Nucleus accumbens (tissue), 56 donors: ENCODE results near the gene ACTR10.
"Not testable (repeated sequence)": the region's sequence is repeated elsewhere in the genome, so short reads cannot be mapped to it uniquely, and the experiment has no call there.

Experiments used
- DNase-seq, 56 donors: peaks; one replicate each; lab custom pipeline; 2025; lab: John Stamatoyannopoulos, UW

ACTR10 gene

DNA sequence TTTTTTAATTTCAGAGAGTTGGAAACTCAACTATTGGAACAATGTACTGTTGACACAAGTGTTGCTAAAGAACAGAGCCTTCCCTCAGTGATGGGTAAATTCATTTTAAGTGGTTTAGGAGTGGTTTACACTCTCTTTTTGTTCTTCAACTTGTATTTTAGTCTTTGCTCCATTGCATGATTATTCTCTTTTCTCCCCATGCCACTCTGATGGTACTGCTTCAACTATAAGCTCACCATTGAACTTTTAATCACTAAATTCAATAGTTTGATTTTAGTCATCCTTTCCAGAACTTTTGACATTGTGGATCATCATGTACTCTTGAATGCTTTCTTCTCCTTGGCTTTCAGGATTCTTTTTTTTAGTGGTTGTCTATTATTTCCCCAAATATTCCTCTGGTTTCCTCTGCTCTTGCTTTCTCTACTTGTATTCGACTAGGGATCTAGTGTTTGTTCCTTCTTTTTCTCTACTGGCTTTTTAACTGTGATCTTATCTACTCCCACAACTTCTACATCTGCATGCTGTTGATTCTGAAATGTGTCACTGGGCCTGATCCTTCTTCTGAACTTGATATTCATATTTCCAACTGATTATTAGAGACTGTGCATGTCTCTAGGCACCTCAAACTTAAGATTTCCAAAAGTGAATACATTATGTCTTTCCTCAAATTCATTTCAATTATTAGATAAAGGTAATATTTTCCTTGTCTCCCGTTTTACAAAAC lies 15.4 kb downstream of the ACTR10 start:
- no peak for DNase-seq

DNA sequence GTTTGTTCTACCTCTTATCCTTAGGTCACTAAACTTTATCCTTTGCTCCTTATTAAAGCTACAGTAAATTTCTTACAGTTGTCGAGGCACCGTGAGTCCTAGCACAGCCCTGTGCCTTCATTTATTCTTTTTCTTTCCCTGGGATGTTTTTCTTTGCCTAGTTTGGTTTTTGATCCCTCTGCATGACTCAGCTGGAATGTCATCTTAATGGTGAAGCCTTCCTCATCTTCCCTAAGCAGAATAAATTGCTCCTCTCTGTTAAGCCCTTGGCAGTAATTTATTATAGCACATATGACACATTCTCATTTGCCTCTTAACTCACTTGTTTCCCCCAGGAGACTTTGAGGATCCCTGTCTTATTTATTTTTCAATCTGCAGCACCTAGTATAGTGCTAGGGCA lies 16.6 kb downstream of the ACTR10 start:
- no peak for DNase-seq

DNA sequence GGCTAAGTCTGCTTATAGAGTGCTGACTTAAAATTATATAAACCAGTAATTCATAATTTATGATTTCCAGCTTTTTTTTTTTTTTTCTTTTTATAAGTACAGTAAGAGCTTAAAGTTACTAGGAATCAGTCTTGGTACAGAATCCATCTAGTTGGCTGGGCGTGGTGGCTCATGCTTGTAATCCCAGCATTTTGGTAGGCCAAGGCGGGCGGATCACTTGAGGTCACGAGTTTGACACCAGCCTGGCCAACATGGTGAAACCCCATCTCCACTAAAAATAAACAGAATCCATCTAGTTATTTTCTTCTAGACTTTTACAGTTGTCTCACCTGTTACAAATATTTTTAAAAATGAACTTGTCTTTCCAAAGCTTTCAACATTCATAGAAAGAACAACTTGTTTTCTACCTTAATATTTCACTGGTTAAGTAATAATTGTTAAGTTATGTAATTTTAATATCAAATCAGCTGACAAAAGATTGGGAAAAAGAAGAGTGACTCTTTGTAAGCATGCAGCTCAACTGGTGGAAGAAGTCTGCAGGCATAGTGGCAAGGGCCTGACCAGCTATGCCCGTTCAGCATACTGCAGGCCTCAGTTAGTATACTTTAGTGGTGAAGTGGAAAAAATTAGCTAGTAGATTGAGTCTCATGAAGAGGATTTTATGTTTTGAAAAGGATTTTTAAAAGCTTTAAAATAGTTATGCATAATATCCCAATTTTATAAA lies 27.3 kb downstream of the ACTR10 start:
- DNase-seq, result no peak

GRCh38 chr14:58238252-58239243 lies 38.6 kb downstream of the ACTR10 start:
- peak in 5 of 56 donors; percentile 3 to 20 (median 4) for DNase-seq

DNA sequence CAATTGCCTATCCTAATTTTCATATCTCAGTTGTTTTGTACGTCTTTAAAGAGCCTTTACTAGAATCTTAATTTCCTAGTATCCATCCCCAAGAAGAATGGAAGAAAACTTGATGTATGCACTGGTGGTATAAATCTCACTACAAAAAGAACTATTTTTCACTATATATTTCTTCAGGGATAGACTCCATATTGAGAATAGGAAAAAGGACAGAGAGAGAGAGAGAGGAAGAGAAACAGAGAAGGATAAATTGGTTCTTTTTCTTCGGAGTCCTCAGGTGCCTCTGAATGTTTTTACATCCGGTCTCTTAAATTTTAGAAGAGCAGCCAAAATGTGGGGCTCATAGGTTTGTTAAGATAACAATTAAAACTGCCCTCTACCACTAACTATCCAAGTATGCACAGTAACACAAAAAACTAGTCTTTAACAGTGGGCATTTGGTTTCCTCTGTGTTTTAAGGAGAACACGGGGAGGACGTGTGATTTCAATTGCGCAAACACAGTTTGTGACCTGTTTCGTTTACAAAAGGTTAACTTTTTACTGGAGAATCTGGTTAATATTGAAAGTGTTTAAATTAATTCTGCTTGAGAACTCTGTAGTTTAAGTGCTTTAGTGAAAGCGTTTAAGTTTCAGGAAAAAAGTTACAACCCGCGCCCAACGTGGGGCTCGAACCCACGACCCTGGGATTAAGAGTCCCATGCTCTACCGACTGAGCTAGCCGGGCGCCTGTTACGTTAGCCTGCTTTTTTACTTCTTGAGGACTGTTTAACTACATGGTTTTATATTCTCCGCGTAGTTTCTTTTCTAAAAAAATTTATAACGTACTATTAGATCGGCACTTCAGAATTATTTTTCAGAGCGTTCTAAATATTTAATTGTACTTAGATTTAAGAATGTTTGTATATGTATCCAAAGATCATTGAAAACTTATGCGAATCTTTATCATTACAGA lies 39.6 kb downstream of the ACTR10 start:
- DNase-seq, result peak in 51 of 56 donors; percentile 6 to 89 (median 53)

DNA sequence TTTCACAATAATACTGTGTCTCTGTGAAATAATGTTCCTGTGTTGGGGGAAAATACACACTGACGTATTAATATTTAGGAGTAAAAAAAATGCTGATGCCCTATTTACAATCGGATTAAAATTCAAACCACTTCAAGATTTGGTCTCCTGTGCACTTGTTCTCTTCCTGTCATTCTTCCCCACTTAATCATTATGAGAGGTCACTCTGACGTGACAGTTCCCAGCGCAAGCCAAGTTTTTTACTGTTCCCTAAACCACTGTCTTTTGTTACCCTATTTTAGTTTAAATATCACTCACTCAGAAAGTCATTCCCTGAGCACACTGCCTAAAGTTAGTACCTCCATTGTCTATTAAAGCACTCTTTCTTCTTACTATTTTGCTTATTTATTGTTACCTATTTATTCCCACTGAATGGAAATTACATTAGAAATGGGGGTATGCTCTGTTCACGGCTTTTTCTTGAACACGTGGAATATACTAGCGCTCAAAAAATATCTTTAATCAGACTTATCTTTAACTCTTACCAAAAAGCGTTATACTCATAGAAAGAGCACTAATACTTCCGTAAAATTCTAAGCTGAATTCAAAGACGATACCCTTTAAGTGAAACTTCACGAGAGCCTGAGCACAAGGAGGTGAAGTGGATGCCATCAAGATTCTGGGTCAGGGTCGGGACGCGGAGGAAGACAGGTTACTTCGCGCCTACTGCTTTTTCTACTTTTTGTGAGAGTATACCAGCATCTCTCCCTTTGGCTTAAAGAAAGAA lies 44.0 kb downstream of the ACTR10 start:
- DNase-seq, result no peak

- DNase-seq, result peak; percentile 50 to 99 (median 96)
Observed at GRCh38 chr14:58244556-58245387, 44.8 kb downstream of the ACTR10 start, which contains the start of gene PSMA3. Gene PSMA3 (plus strand): TSS chr14:58244843. CDS start chr14:58244921, 78 bp downstream.

DNA sequence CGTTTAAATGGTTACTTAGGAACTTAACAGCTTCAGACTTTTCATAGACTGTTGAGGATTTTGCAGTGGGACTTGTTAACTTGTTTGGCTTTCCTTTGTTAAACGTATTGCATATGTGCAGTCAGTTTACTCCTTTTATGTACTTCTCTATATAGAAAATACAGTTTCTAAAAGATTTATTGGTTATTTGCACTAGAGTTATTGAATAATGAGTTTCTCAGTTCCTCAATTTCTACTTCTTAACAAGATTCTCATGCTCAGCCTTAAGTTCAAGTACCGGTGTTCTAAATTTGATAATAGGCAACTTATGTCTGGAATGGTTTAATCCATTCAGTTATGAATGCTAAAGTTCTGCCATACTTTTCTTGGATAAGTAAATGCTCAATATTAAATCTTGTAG lies 45.6 kb downstream of the ACTR10 start:
- DNase-seq, result no peak

GRCh38 chr14:58249611-58250010 lies 49.7 kb downstream of the ACTR10 start:
- DNase-seq, result no peak

- no peak for DNase-seq
Observed at GRCh38 chr14:58258156-58258555, 58.2 kb downstream of the ACTR10 start.

GRCh38 chr14:58262005-58262404 lies 62.1 kb downstream of the ACTR10 start:
- DNase-seq, result not testable (repeated sequence)

DNA sequence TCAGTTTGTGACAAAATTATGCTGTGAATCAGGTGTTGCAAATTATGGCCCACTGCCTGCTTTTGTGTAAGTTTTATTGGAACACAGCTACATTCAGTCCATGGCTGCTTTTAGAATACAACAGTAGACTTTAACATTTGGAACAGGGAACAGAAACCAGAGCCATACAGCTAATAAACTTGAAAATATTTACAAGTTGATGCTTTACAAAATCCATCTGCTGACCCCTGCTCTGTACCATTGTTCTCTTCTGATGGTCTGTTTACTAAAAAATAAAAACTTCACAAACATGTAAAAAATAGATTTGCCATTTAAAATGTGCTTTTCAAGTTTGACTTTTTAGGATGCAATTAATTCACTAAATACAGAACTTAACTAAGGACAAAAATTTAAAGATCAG lies 65.5 kb downstream of the ACTR10 start:
- DNase-seq, result no peak

DNA sequence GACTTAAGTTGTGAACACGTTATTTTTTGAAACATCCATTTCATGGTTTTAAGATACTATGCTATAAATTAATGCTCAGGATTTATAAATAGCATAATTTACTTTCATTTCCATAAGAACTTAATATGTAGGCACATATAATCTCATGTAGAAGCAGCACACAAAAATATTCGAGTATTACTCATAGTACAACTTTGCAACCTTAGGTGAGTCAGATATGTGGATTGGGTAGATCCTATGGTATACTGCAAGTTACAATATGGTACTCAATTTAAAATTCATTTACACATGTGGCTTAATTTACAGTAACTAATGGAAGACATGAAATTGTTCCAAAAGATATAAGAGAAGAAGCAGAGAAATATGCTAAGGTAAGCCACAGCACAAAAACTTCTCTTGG lies 70.7 kb downstream of the ACTR10 start:
- no peak for DNase-seq

- DNase-seq, result no peak
Observed at GRCh38 chr14:58272588-58273372, 72.8 kb downstream of the ACTR10 start.

DNA sequence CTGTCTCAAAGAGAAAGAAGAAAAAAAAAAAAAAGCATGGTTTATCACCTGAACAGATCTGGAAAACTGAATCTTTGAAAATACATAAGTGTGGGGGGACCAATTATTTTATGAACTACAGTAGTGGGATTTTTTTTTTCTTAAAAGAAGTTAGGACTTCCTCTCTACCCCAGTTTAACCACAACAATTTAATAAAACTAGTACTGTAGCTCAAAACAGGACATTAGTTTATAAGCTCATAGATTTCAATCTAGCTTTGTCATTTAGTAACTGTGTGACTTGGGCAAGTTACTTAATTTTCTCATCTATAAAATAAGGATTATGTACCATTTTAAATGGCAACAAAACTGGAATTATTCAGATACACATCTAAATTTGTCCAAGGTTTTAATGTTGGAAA lies 74.9 kb downstream of the ACTR10 start:
- DNase-seq, result no peak

DNA sequence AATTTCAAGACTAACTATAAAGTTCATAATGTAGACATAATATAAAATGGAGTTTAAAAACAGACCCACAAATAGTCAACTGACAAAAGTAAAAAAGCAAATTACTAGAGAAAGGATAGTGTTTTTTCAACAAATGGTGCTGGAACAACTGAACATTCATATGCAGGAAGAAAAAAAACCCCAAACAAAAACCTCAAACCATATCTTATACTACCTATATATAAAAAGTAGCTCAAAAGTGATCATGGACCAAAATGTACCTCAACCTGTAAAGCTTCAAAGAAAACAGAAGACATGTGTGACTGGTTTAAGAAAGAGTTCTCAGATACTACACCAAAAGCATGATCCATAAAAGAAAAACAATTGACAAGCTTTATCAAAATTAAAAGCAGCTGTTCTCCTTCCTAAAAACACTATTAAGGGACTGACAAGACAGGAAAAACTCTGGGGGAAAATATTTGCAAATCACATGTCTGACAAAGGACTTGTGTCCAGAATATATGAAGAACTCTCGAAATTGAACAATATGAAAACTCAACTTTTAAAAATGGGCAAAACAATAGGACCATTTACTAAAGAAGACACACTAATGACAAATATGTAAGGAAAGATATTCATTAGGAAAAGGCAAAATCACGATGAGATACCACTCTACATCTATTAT lies 75.7 kb downstream of the ACTR10 start:
- no peak for DNase-seq

DNA sequence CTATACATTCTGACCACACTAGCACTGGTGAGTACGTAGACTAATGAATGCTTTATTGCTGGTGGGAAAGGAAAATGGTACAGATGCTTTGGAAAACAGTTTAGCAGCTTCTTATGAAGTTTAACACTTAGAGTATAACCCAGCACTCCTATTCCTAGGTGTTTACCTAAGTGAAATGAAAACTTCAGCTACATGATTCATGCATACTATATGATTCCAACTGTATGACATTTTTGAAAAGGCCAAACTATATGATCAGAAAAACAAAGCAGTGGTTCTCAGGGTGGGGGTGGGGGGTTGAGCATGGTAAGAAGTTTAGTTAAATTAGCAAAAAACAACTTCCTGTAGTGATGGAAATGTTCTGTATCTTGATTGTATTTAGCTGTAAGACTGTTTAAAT lies 76.3 kb downstream of the ACTR10 start:
- no peak for DNase-seq
